ENCODE measurements around the gene QTRT2. TPM values are rescaled to one million over a fixed set of nuclear protein-coding genes. Genes with fewer than 3 reads are reported as not detected.

QTRT2 gene
- total RNA-seq, 1 experiment from 2014 or later: 51.6 TPM

DNA sequence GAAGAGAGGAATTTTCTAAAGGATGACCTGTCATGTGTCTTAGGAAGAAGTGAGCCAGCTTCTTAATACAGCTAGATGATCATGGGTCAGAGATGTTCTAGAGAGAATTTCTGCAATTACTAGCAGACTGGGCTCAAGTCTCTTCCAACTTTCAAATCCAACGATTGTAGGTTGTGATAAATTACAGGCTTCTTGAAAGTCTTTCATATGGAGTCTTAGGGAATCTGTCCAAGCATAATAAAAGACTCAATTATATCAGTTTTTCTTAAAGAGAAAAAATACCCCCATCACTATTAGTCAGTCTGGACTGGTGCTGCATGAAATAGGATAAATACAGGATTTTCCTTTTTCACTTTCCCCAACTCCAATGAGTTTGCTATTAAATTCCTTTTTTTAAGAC is 63.2 kb downstream of the QTRT2 start:
- TF ChIP-seq, protein P1, sequence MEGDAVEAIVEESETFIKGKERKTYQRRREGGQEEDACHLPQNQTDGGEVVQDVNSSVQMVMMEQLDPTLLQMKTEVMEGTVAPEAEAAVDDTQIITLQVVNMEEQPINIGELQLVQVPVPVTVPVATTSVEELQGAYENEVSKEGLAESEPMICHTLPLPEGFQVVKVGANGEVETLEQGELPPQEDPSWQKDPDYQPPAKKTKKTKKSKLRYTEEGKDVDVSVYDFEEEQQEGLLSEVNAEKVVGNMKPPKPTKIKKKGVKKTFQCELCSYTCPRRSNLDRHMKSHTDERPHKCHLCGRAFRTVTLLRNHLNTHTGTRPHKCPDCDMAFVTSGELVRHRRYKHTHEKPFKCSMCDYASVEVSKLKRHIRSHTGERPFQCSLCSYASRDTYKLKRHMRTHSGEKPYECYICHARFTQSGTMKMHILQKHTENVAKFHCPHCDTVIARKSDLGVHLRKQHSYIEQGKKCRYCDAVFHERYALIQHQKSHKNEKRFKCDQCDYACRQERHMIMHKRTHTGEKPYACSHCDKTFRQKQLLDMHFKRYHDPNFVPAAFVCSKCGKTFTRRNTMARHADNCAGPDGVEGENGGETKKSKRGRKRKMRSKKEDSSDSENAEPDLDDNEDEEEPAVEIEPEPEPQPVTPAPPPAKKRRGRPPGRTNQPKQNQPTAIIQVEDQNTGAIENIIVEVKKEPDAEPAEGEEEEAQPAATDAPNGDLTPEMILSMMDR (IDR thresholded peaks at IDR 0.05): no peak
- no peak; the same call in 1 of the 2 replicates for TF ChIP-seq TCF7L2 (IDR thresholded peaks at IDR 0.05; ENCODE audit: low read depth, low read length)
- TF ChIP-seq, protein P2, sequence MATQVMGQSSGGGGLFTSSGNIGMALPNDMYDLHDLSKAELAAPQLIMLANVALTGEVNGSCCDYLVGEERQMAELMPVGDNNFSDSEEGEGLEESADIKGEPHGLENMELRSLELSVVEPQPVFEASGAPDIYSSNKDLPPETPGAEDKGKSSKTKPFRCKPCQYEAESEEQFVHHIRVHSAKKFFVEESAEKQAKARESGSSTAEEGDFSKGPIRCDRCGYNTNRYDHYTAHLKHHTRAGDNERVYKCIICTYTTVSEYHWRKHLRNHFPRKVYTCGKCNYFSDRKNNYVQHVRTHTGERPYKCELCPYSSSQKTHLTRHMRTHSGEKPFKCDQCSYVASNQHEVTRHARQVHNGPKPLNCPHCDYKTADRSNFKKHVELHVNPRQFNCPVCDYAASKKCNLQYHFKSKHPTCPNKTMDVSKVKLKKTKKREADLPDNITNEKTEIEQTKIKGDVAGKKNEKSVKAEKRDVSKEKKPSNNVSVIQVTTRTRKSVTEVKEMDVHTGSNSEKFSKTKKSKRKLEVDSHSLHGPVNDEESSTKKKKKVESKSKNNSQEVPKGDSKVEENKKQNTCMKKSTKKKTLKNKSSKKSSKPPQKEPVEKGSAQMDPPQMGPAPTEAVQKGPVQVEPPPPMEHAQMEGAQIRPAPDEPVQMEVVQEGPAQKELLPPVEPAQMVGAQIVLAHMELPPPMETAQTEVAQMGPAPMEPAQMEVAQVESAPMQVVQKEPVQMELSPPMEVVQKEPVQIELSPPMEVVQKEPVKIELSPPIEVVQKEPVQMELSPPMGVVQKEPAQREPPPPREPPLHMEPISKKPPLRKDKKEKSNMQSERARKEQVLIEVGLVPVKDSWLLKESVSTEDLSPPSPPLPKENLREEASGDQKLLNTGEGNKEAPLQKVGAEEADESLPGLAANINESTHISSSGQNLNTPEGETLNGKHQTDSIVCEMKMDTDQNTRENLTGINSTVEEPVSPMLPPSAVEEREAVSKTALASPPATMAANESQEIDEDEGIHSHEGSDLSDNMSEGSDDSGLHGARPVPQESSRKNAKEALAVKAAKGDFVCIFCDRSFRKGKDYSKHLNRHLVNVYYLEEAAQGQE (IDR thresholded peaks at IDR 0.05; ENCODE audit: insufficient read depth in 1 of 2, low read depth in 2 of 2, low read length in 1 of 2): no peak
- no peak for TF ChIP-seq SIN3A (IDR thresholded peaks at IDR 0.05; ENCODE audit: borderline replicate concordance, insufficient read depth, low read depth, low read length)
- no peak for TF ChIP-seq POLR2AphosphoS5 (IDR thresholded peaks at IDR 0.05; ENCODE audit: low read depth, low read length)
- BruUV-seq (replicated peaks): no TSS peak
- DNase-seq (ENCODE audit: low read depth, low spot score) (no peak), ATAC-seq (no peak)
- Histone ChIP-seq H3K9me3 (ENCODE audit: control insufficient read depth, insufficient read depth, low read depth, low read length) (no peaks in the 10 kb centered on the region), H3K4me1 (ENCODE audit: control insufficient read depth, insufficient read depth, low read length) (no peaks in the 10 kb centered on the region), H3K36me3 (ENCODE audit: control insufficient read depth, insufficient read depth, low read length) (no peaks in the 10 kb centered on the region), H3K4me3 (ENCODE audit: low read depth in 2 of 2, low read length in 2 of 2) (no peak overlapping the region), H3K27me3 (ENCODE audit: control insufficient read depth, insufficient read depth, low read length) (no peaks in the 10 kb centered on the region), H3K27ac (ENCODE audit: low read length) (no peak overlapping the region)
- ChIA-PET POLR2A (no interaction called here), CTCF (no interaction called here)
- intact Hi-C loops (cut with micrococcal nuclease; ENCODE audit: unreplicated experiment) (no loop called here), in situ Hi-C loops (cut with HindIII; ENCODE audit: low pct_unique_long_range_greater_than_20kb, low sequenced_read_pairs) (no loop called here)

DNA sequence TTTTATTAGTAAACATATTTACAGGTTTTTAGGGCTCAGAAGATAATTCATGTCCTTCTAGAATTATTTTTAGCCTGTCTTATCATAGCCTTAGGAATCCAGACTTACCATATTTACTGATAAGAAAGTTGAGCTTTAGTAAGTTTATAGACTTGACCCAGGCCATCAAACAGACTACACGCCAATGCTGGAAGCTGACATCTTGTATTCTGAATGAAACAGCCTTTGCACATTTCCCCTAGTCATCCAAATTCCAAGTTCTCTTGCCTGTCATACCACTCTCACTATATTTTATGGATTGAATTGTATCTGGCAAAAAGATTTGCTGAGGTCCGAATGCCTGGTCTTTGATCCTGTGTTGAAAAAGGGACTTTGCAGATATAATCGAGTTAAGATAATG is 63.7 kb downstream of the QTRT2 start:
- intact Hi-C loops (cut with micrococcal nuclease; ENCODE audit: unreplicated experiment) (no loop called here), in situ Hi-C loops (cut with HindIII; ENCODE audit: low pct_unique_long_range_greater_than_20kb, low sequenced_read_pairs) (no loop called here)
- no TSS peak for BruUV-seq (replicated peaks)
- ChIA-PET CTCF (no interaction called here), POLR2A (no interaction called here)
- Histone ChIP-seq H3K36me3 (ENCODE audit: control insufficient read depth, insufficient read depth, low read length) (no peaks in the 10 kb centered on the region), H3K27me3 (ENCODE audit: control insufficient read depth, insufficient read depth, low read length) (no peaks in the 10 kb centered on the region), H3K4me3 (ENCODE audit: low read depth in 2 of 2, low read length in 2 of 2) (no peak overlapping the region), H3K9me3 (ENCODE audit: control insufficient read depth, insufficient read depth, low read depth, low read length) (no peaks in the 10 kb centered on the region), H3K27ac (ENCODE audit: low read length) (no peak overlapping the region), H3K4me1 (ENCODE audit: control insufficient read depth, insufficient read depth, low read length) (no peaks in the 10 kb centered on the region)
- ATAC-seq: no peak
- DNase-seq (ENCODE audit: low read depth, low spot score): no peak
- no peak for TF ChIP-seq POLR2AphosphoS5 (IDR thresholded peaks at IDR 0.05; ENCODE audit: low read depth, low read length)
- no peak for TF ChIP-seq SIN3A (IDR thresholded peaks at IDR 0.05; ENCODE audit: borderline replicate concordance, insufficient read depth, low read depth, low read length)
- TF ChIP-seq, protein P2 (IDR thresholded peaks at IDR 0.05; ENCODE audit: insufficient read depth in 1 of 2, low read depth in 2 of 2, low read length in 1 of 2): no peak
- TF ChIP-seq, protein P1 (IDR thresholded peaks at IDR 0.05): no peak
- TF ChIP-seq TCF7L2 (IDR thresholded peaks at IDR 0.05; ENCODE audit: low read depth, low read length): no peak; the same call in 1 of the 2 replicates

Measured in Panc1 (cell line).